GM20000 (cell line): ENCODE data around the gene FILIP1.
"Not testable (repeated sequence)": the region's sequence is repeated elsewhere in the genome, so short reads cannot be mapped to it uniquely, and the experiment has no call there.

Source experiments
- DNase-seq: peaks from one replicate; pipeline ENCODE4 v3.0.0; 2012; ENCODE audit warnings: low spot score
- TF ChIP-seq, protein P1 (sequence below): IDR thresholded peaks from 2 replicates; pipeline ENCODE4 v1.5.1; 2012; ENCODE audit warnings: mild to moderate bottlenecking, control low read depth; ENCODE audit errors: extremely low read depth, missing control alignments

FILIP1 gene

GRCh38 chr6:75460681-75461080 is 32.9 kb downstream of the FILIP1 start:
- TF ChIP-seq, protein P1, sequence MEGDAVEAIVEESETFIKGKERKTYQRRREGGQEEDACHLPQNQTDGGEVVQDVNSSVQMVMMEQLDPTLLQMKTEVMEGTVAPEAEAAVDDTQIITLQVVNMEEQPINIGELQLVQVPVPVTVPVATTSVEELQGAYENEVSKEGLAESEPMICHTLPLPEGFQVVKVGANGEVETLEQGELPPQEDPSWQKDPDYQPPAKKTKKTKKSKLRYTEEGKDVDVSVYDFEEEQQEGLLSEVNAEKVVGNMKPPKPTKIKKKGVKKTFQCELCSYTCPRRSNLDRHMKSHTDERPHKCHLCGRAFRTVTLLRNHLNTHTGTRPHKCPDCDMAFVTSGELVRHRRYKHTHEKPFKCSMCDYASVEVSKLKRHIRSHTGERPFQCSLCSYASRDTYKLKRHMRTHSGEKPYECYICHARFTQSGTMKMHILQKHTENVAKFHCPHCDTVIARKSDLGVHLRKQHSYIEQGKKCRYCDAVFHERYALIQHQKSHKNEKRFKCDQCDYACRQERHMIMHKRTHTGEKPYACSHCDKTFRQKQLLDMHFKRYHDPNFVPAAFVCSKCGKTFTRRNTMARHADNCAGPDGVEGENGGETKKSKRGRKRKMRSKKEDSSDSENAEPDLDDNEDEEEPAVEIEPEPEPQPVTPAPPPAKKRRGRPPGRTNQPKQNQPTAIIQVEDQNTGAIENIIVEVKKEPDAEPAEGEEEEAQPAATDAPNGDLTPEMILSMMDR = no peak
- no peak for DNase-seq

GRCh38 chr6:75458895-75459294 is 34.7 kb downstream of the FILIP1 start:
- no peak for DNase-seq

GRCh38 chr6:75450903-75451302 is 42.7 kb downstream of the FILIP1 start:
- TF ChIP-seq, protein P1 = no peak
- DNase-seq = no peak

More at GRCh38 chr6:75458895-75459294, 34.7 kb downstream of the FILIP1 start:
- TF ChIP-seq, protein P1 = no peak

- DNase-seq = no peak
- TF ChIP-seq, protein P1 = no peak
Observed at GRCh38 chr6:75449630-75450206, 43.9 kb downstream of the FILIP1 start.

GRCh38 chr6:75446241-75446880 is 47.2 kb downstream of the FILIP1 start:
- TF ChIP-seq, protein P1 = no peak

GRCh38 chr6:75445738-75446137 is 47.9 kb downstream of the FILIP1 start:
- TF ChIP-seq, protein P1 = no peak

More at GRCh38 chr6:75446241-75446880, 47.2 kb downstream of the FILIP1 start:
- no peak for DNase-seq

GRCh38 chr6:75444899-75445298 is 48.7 kb downstream of the FILIP1 start:
- TF ChIP-seq, protein P1 = no peak
- DNase-seq = no peak

More at GRCh38 chr6:75445738-75446137, 47.9 kb downstream of the FILIP1 start:
- DNase-seq = no peak

- not testable (repeated sequence) for DNase-seq
Observed at GRCh38 chr6:75441883-75442282, 51.7 kb downstream of the FILIP1 start.

DNA sequence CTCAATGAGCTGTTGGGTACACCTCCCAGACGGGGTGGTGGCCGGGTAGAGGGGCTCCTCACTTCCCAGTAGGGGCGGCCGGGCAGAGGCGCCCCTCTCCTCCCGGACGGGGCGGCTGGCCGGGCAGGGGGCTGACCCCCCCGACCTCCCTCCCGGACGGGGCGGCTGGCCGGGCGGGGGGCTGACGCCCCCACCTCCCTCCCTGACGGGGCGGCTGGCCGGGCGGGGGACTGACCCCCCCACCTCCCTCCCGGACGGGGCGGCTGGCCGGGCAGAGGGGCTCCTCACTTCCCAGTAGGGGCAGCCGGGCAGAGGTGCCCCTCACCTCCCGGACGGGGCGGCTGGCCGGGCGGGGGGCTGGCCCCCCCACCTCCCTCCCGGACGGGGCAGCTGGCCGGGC is 52.1 kb downstream of the FILIP1 start:
- not testable (repeated sequence) for DNase-seq
